Panc1 (cell line): Measurements from ENCODE around the gene ZNF619. TPM values are rescaled to one million over a fixed set of nuclear protein-coding genes. Genes with fewer than 3 reads are reported as not detected.

Source experiments
- ATAC-seq: fragments of 200-7000 bp; cut with Tn5 transposase; 2 replicates; pipeline ENCODE4 v1.9.1; 2020; ENCODE audit warnings: mild to moderate bottlenecking, moderate library complexity
- BruUV-seq: library from RNA; stranded (reverse); fragments of 400-500 nt; replicated peaks from 2 replicates; lab custom pipeline; 2021; lab: Mats Ljungman, UMichigan
- CTCF ChIA-PET: fragments of 300-600 bp; sonication (Branson Sonifier 250); formaldehyde crosslinking; loops from one replicate; lab custom pipeline; 2022; ENCODE audit warnings: antibody characterized with exemption; lab: Charles Lee
- POLR2A ChIA-PET: fragments of 300-600 bp; sonication (Branson Sonifier 250); formaldehyde crosslinking; loops from one replicate; lab custom pipeline; 2022; ENCODE audit warnings: antibody characterized with exemption; lab: Charles Lee
- DNase-seq: peaks from one replicate; pipeline ENCODE4 v3.0.0-alpha.2; 2010; ENCODE audit warnings: low read depth, low spot score
- H3K27ac ChIP-seq: 2 replicates; pipeline ENCODE4 v1.5.1; 2011; ENCODE audit warnings: mild to moderate bottlenecking, low read length, inconsistent platforms
- H3K27me3 ChIP-seq: fragments of 200-500 bp; sonication (Bioruptor generic); 2 replicates; pipeline ENCODE4 v1.6.0; 2014; ENCODE audit warnings: low read length, inconsistent platforms; ENCODE audit not compliant: control insufficient read depth, insufficient read depth
- H3K36me3 ChIP-seq: fragments of 200-500 bp; sonication (Bioruptor generic); 2 replicates; pipeline ENCODE4 v1.5.1; 2014; ENCODE audit warnings: inconsistent platforms, mild to moderate bottlenecking, low read length, moderate library complexity; ENCODE audit not compliant: control insufficient read depth, insufficient read depth
- H3K4me1 ChIP-seq: 2 replicates; pipeline ENCODE4 v1.5.1; 2011; ENCODE audit warnings: inconsistent platforms, mild to moderate bottlenecking, low read length, moderate library complexity; ENCODE audit not compliant: control insufficient read depth, insufficient read depth
- H3K4me3 ChIP-seq, 2 experiments: 2 replicates each; pipeline ENCODE4 v1.5.1; 2011 to 2012; ENCODE audit warnings: low read depth in 2 of 2, low read length in 2 of 2, mild to moderate bottlenecking in 2 of 2, inconsistent platforms in 1 of 2, moderate library complexity in 1 of 2
- H3K9me3 ChIP-seq: fragments of 200-500 bp; sonication (Bioruptor generic); 2 replicates; pipeline ENCODE4 v1.5.1; 2014; ENCODE audit warnings: low read depth, mild to moderate bottlenecking, inconsistent platforms, low read length, moderate library complexity; ENCODE audit not compliant: control insufficient read depth, insufficient read depth
- CTCF ChIP-seq: fragments of 450-650 bp; IDR thresholded peaks from 2 replicates; pipeline ENCODE4 v1.5.1; 2017; ENCODE audit warnings: mild to moderate bottlenecking
- POLR2AphosphoS5 ChIP-seq: IDR thresholded peaks from 2 replicates; pipeline ENCODE4 v1.6.1; 2012; ENCODE audit warnings: mild to moderate bottlenecking, low read depth, low read length, moderate library complexity
- REST ChIP-seq, 2 experiments: IDR thresholded peaks; 2 replicates each; pipeline ENCODE4 v1.6.1; 2011 to 2012; ENCODE audit warnings: low read depth in 2 of 2, control low read depth in 1 of 2, low read length in 1 of 2, mild to moderate bottlenecking in 1 of 2, moderate library complexity in 1 of 2; ENCODE audit not compliant: insufficient read depth in 1 of 2
- SIN3A ChIP-seq: IDR thresholded peaks from 2 replicates; pipeline ENCODE4 v1.6.1; 2012; ENCODE audit warnings: low read depth, mild to moderate bottlenecking, low read length, moderate library complexity, borderline replicate concordance; ENCODE audit not compliant: insufficient read depth
- TCF7L2 ChIP-seq: IDR thresholded peaks from 2 replicates; pipeline ENCODE4 v1.6.1; 2011; ENCODE audit warnings: mild to moderate bottlenecking, low read depth, low read length, inconsistent platforms
- in situ Hi-C: cut with HindIII; loops from 2 replicates; pipeline ENCODE4 v1.10.0; 2016; ENCODE audit warnings: low sequenced_read_pairs, low pct_unique_long_range_greater_than_20kb
- intact Hi-C: fragments of 100-400 bp; cut with micrococcal nuclease; formaldehyde crosslinking; loops from one replicate; pipeline ENCODE4 v1.10.0; 2022; ENCODE audit not compliant: unreplicated experiment
- total RNA-seq: library from RNA; stranded (reverse); gene quantifications from one replicate; pipeline ENCODE4 v1.2.1, GENCODE V29; 2021; ENCODE audit not compliant: unreplicated experiment

ZNF619 gene
- total RNA-seq, 1 experiment from 2014 or later = 1.3 TPM

GRCh38 chr3:40465456-40465855 lies 11.5 kb upstream of the ZNF619 start:
- no peaks in the 10 kb centered on the region; the same call in 1 of the 2 replicates for H3K4me1 ChIP-seq
- H3K27me3 ChIP-seq = no peaks in the 10 kb centered on the region
- no peaks in the 10 kb centered on the region for H3K9me3 ChIP-seq
- ChIA-PET POLR2A (no interaction called here), CTCF (no interaction called here)
- no TSS peak for BruUV-seq
- H3K36me3 ChIP-seq = peaks cover 16% of the 10 kb centered on the region; the same call in 1 of the 2 replicates
- no peak overlapping the region for H3K27ac ChIP-seq
- ATAC-seq = peak; percentile 57
- H3K4me3 ChIP-seq = no peak overlapping the region
- in situ Hi-C loops (no loop called here), intact Hi-C loops (no loop called here)
- DNase-seq = no peak
- TF ChIP-seq SIN3A = no peak
- TF ChIP-seq TCF7L2 = no peak
- TF ChIP-seq POLR2AphosphoS5 = no peak
- TF ChIP-seq CTCF = no peak
- TF ChIP-seq REST (IDR thresholded peaks at IDR 0.05; ENCODE audit: insufficient read depth in 1 of 2, low read depth in 2 of 2, low read length in 1 of 2) = no peak

- Histone ChIP-seq H3K36me3 (peaks cover 4% of the 10 kb centered on the region; the same call in 1 of the 2 replicates), H3K27me3 (no peaks in the 10 kb centered on the region), H3K9me3 (no peaks in the 10 kb centered on the region), H3K4me3 (no peak overlapping the region), H3K4me1 (no peaks in the 10 kb centered on the region; the same call in 1 of the 2 replicates), H3K27ac (no peak overlapping the region)
- CTCF ChIA-PET = no interaction called here
- no peak for DNase-seq
- BruUV-seq = no TSS peak
- POLR2A ChIA-PET = no interaction called here
- ATAC-seq = no peak
- in situ Hi-C loops = no loop called here
- TF ChIP-seq SIN3A (no peak), TCF7L2 (no peak), POLR2AphosphoS5 (no peak), CTCF (no peak), REST (IDR thresholded peaks at IDR 0.05; ENCODE audit: insufficient read depth in 1 of 2, low read depth in 2 of 2, low read length in 1 of 2) (no peak)
- intact Hi-C loops = no loop called here
Measured at GRCh38 chr3:40468018-40468417, 8.9 kb upstream of the ZNF619 start.
